T-helper 1 cell (primary cell): ENCODE results near the gene RASGEF1B.

ENCODE experiments used
- DNase-seq, 5 donors: peaks; one replicate each; pipeline ENCODE4 v3.0.0-alpha.2; 2012 to 2020
- total RNA-seq, 4 donors: gene quantifications; one replicate each; lab custom pipeline; 2026; lab: John Stamatoyannopoulos, UW

Gene RASGEF1B
- 55.4 to 264 (median 171) reads per million in 4 donors for total RNA-seq

GRCh38 chr4:81471588-81472280, at the start of gene RASGEF1B:
Gene RASGEF1B, minus strand, starts transcription at chr4:81471907. Its CDS starts 12,399 bp downstream, at chr4:81459508.
- DNase-seq, result peak; percentile 83 to 97 (median 87)

GRCh38 chr4:81519856-81520255, 48.1 kb upstream of the RASGEF1B start:
- no peak for DNase-seq

GRCh38 chr4:81519427-81519773, 47.7 kb upstream of the RASGEF1B start:
- no peak for DNase-seq

GRCh38 chr4:81518762-81519426, 47.2 kb upstream of the RASGEF1B start:
- DNase-seq, result no peak

- no peak for DNase-seq
These were observed 44.5 kb upstream of the RASGEF1B start for GRCh38 chr4:81516241-81516640.

- DNase-seq, result no peak
These were observed 41.2 kb upstream of the RASGEF1B start for GRCh38 chr4:81512757-81513501.

- DNase-seq, result no peak
These were observed 40.5 kb upstream of the RASGEF1B start for GRCh38 chr4:81512001-81512756.

GRCh38 chr4:81510643-81511178, 39.0 kb upstream of the RASGEF1B start:
- no peak for DNase-seq

- DNase-seq, result no peak
These were observed 38.1 kb upstream of the RASGEF1B start for GRCh38 chr4:81509822-81510221.

- DNase-seq, result no peak
These were observed 37.5 kb upstream of the RASGEF1B start for GRCh38 chr4:81509191-81509590.

GRCh38 chr4:81508411-81509185, 36.9 kb upstream of the RASGEF1B start:
- no peak for DNase-seq

- DNase-seq, result no peak
These were observed 35.8 kb upstream of the RASGEF1B start for GRCh38 chr4:81507530-81507929.

GRCh38 chr4:81506731-81507130, 35.0 kb upstream of the RASGEF1B start:
- no peak for DNase-seq

GRCh38 chr4:81505726-81506125, 34.0 kb upstream of the RASGEF1B start:
- DNase-seq, result no peak

- peak; percentile 27 to 63 (median 57) for DNase-seq
These were observed 33.4 kb upstream of the RASGEF1B start for GRCh38 chr4:81505004-81505598.

GRCh38 chr4:81504112-81505003, 32.7 kb upstream of the RASGEF1B start:
- DNase-seq, result peak in 1 of 5 donors; percentile 9

- DNase-seq, result no peak
These were observed 31.9 kb upstream of the RASGEF1B start for GRCh38 chr4:81503586-81503985.

GRCh38 chr4:81502564-81502963, 30.9 kb upstream of the RASGEF1B start:
- no peak for DNase-seq

GRCh38 chr4:81499840-81500239, 28.1 kb upstream of the RASGEF1B start:
- no peak for DNase-seq

GRCh38 chr4:81498551-81499099, 26.9 kb upstream of the RASGEF1B start:
- no peak for DNase-seq
